ENCODE results near the gene C2orf68. TPM values are rescaled to one million over a fixed set of nuclear protein-coding genes. Genes with fewer than 3 reads are reported as not detected.
A peak's percentile ranks its signal among the peaks of the same experiment; 100 is the strongest.
"Not testable (repeated sequence)": the region's sequence is repeated elsewhere in the genome, so short reads cannot be mapped to it uniquely, and the experiment has no call there.

The C2orf68 gene
- total RNA-seq, 1 experiment from 2014 or later, result 26.6 TPM

DNA sequence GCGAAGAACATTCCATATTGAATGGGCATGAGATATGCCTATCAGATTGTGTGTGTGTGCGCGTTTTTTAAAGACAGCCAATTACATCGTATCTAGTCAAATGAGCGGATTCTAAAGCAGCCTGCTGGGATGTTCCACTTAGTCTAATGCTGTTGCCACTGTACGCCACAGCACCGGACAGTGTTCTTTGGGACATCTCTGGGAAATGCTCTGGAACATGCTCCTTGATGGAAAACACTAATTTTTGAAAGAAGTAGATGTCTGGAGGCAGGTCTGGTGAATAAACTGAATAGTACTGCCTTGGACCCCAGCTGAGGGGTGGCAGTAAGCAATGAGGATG lies 5.8 kb downstream of the C2orf68 start:
- no peak for DNase-seq
- Histone ChIP-seq H2AFZ (ENCODE audit: low read length) (no peak overlapping the region), H3K9me3 (ENCODE audit: low read length) (no peaks in the 10 kb centered on the region), H3K27ac (ENCODE audit: low read length) (no peak overlapping the region), H3F3A (ENCODE audit: low read length, unreplicated experiment) (no peaks in the 10 kb centered on the region), H3K79me2 (ENCODE audit: low read length) (peaks cover 21% of the 10 kb centered on the region), H3K36me3 (ENCODE audit: low read depth, low read length) (peaks cover 5% of the 10 kb centered on the region; the same call in 1 of the 2 replicates), H4K20me1 (ENCODE audit: low read length) (no peaks in the 10 kb centered on the region), H3K9me2 (replicated peaks; ENCODE audit: low read length) (no peaks in the 10 kb centered on the region), H3K27me3 (ENCODE audit: low read length) (no peaks in the 10 kb centered on the region), H3K9ac (ENCODE audit: low read length) (no peak overlapping the region), H3K4me1 (ENCODE audit: insufficient read depth, low read length) (peaks cover 8% of the 10 kb centered on the region; the same call in 1 of the 2 replicates), H3K4me2 (ENCODE audit: low read length) (no peak overlapping the region), H3K4me3 (ENCODE audit: low read length) (no peak overlapping the region)
- ATAC-seq, result no peak
- CTCF ChIA-PET, result no interaction called here
- POLR2A ChIA-PET (ENCODE audit: unreplicated experiment), result no interaction called here
- intact Hi-C loops (cut with micrococcal nuclease), result no loop called here
- BruUV-seq (replicated peaks), result no TSS peak
- TF ChIP-seq EZH2 (IDR thresholded peaks at IDR 0.05; ENCODE audit: low read length, unreplicated experiment), result no peak

DNA sequence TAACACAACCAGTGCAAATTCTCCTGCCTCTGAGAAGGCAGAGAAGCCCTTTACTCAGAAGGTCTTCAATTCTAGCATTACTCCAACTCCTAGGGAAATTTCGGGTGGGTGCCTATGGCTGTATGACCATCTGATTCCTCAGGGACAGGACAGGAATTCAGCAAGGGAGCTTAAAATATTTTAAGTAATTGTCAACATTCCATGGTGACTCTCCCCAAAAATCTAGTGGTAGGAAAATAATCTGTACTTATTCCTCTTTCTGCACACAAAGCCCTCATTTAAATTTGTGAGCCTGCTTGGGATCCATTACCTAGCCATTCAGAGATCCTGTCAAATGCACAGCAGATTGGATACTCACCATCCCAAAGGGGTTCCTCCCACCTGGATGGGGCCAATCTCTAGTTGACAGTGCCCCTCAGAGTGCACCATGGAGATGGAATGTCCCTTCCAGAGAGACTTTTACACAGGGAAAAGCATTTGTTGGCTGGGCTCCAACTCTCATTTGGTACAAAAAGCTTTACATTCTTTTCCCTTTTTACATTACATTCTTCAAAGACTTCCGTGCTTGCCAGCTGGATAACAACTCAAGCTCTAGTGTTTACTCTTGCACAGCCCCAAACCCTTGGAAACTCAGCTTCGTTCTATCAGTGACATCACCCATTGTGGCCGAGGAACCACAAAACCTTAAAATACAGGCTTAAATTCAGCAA lies 6.3 kb downstream of the C2orf68 start:
- no peaks in the 10 kb centered on the region for H3K27me3 ChIP-seq (ENCODE audit: low read length)
- ChIA-PET POLR2A (ENCODE audit: unreplicated experiment) (interaction anchor here (0.6 to 0.7 kb wide), 2 partner anchors 13 to 104 kb away, joined by 3 to 5 read pairs; no protein-coding TSS in a partner anchor), CTCF (no interaction called here)
- TF ChIP-seq EZH2 (IDR thresholded peaks at IDR 0.05; ENCODE audit: low read length, unreplicated experiment) (no peak), EZH2phosphoT487 (IDR thresholded peaks at IDR 0.05; ENCODE audit: borderline replicate concordance, low read length) (no peak)
- TF ChIP-seq, protein P1, sequence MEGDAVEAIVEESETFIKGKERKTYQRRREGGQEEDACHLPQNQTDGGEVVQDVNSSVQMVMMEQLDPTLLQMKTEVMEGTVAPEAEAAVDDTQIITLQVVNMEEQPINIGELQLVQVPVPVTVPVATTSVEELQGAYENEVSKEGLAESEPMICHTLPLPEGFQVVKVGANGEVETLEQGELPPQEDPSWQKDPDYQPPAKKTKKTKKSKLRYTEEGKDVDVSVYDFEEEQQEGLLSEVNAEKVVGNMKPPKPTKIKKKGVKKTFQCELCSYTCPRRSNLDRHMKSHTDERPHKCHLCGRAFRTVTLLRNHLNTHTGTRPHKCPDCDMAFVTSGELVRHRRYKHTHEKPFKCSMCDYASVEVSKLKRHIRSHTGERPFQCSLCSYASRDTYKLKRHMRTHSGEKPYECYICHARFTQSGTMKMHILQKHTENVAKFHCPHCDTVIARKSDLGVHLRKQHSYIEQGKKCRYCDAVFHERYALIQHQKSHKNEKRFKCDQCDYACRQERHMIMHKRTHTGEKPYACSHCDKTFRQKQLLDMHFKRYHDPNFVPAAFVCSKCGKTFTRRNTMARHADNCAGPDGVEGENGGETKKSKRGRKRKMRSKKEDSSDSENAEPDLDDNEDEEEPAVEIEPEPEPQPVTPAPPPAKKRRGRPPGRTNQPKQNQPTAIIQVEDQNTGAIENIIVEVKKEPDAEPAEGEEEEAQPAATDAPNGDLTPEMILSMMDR (conservative IDR thresholded peaks at IDR 0.05; ENCODE audit: low read depth, low read length), result no peak
- H3K9me3 ChIP-seq (ENCODE audit: low read length), result no peaks in the 10 kb centered on the region
- no peak overlapping the region for H3K4me3 ChIP-seq (ENCODE audit: low read length)
- no peak overlapping the region for H3K9ac ChIP-seq (ENCODE audit: low read length)
- intact Hi-C loops (cut with micrococcal nuclease), result no loop called here
- H2AFZ ChIP-seq (ENCODE audit: low read length), result no peak overlapping the region
- H3K79me2 ChIP-seq (ENCODE audit: low read length), result peaks cover 17% of the 10 kb centered on the region
- DNase-seq (no peak), ATAC-seq (no peak)
- no peak overlapping the region for H3K27ac ChIP-seq (ENCODE audit: low read length)
- BruUV-seq (replicated peaks), result no TSS peak
- peak overlapping the region; percentile 20; the same call in 1 of the 2 replicates for H3K4me2 ChIP-seq (ENCODE audit: low read length)
- H3F3A ChIP-seq (ENCODE audit: low read length, unreplicated experiment), result no peaks in the 10 kb centered on the region
- no peaks in the 10 kb centered on the region for H3K9me2 ChIP-seq (replicated peaks; ENCODE audit: low read length)
- peaks cover 8% of the 10 kb centered on the region; the same call in 1 of the 2 replicates for H3K4me1 ChIP-seq (ENCODE audit: insufficient read depth, low read length)
- H4K20me1 ChIP-seq (ENCODE audit: low read length), result no peaks in the 10 kb centered on the region
- peaks cover 5% of the 10 kb centered on the region; the same call in 1 of the 2 replicates for H3K36me3 ChIP-seq (ENCODE audit: low read depth, low read length)

DNA sequence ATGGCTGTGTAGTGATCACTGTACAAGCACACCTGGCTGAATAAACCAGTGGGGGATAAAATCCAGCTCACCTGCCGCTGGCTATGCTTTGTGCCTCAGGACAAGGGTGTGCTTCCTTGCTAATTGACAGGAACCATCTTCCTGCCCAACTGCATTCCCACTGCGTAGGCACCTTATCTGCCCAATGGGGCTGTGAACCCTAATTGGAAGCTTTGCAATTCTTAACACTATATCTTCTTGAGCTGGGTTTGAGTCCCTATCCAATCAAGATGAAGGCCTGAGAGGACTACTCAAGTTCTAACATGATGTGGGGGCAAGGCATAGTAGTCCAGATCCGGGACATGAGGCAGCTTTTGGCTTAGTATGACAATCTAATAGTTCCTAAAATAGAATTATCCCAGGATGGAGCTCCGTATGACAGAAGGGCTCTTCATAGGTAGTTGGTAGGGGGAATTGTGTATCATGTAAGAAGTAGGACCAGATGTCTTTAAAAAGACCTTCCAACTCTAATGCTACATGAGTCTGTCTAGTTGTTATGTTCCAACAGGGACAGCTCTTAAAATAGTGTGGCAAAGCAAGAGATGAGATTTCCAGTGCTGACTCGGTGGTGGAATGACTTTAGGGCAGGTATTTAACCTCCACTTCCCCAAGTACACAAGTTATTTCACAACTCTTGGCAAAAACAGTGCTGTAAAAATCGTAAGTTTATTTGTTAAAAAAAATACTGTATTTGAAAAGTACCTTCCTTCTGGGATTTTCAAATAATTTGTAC lies 7.1 kb downstream of the C2orf68 start:
- no peak for ATAC-seq
- Histone ChIP-seq H2AFZ (ENCODE audit: low read length) (no peak overlapping the region), H3K79me2 (ENCODE audit: low read length) (peaks cover 11% of the 10 kb centered on the region; the same call in 1 of the 2 replicates), H3K27me3 (ENCODE audit: low read length) (no peaks in the 10 kb centered on the region), H3K4me1 (ENCODE audit: insufficient read depth, low read length) (peaks cover 4% of the 10 kb centered on the region; the same call in 1 of the 2 replicates), H3K9me3 (ENCODE audit: low read length) (no peaks in the 10 kb centered on the region), H3K4me3 (ENCODE audit: low read length) (no peak overlapping the region), H4K20me1 (ENCODE audit: low read length) (no peaks in the 10 kb centered on the region), H3K36me3 (ENCODE audit: low read depth, low read length) (peaks cover 5% of the 10 kb centered on the region; the same call in 1 of the 2 replicates), H3K4me2 (ENCODE audit: low read length) (peak overlapping the region; percentile 20), H3K9me2 (replicated peaks; ENCODE audit: low read length) (no peaks in the 10 kb centered on the region), H3K27ac (ENCODE audit: low read length) (no peak overlapping the region), H3K9ac (ENCODE audit: low read length) (no peak overlapping the region), H3F3A (ENCODE audit: low read length, unreplicated experiment) (no peaks in the 10 kb centered on the region)
- intact Hi-C loops (cut with micrococcal nuclease), result loop anchor here (5.0 kb wide), 1 partner anchor 277 kb away; the partner anchor contains the start of gene TGOLN2
- no TSS peak for BruUV-seq (replicated peaks)
- no peak for DNase-seq
- TF ChIP-seq, protein P1 (conservative IDR thresholded peaks at IDR 0.05; ENCODE audit: low read depth, low read length), result no peak
- no peak for TF ChIP-seq EZH2phosphoT487 (IDR thresholded peaks at IDR 0.05; ENCODE audit: borderline replicate concordance, low read length)
- TF ChIP-seq EZH2 (IDR thresholded peaks at IDR 0.05; ENCODE audit: low read length, unreplicated experiment), result no peak
- ChIA-PET POLR2A (ENCODE audit: unreplicated experiment) (interaction anchor here (0.7 kb wide), 1 partner anchor 12 kb away, joined by 5 read pairs; no protein-coding TSS in a partner anchor), CTCF (no interaction called here)

DNA sequence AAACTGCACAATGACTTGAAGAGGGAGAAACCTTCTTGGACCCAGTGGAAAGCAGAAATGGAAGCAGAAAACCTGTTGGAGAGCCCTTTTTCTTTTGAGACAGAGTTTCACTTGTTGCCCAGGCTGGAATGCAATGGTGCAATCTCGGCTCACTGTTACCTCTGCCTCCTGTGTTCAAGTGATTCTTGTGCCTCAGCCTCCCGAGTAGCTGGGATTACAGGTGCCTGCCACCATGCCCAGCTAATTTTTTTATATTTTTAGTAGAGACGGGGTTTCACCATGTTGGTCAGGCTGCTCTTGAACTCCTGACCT lies 7.8 kb downstream of the C2orf68 start:
- H3F3A ChIP-seq (ENCODE audit: low read length, unreplicated experiment); H3K79me2 ChIP-seq (ENCODE audit: low read length); DNase-seq; H3K27ac ChIP-seq (ENCODE audit: low read length); H2AFZ ChIP-seq (ENCODE audit: low read length); POLR2A ChIA-PET (ENCODE audit: unreplicated experiment); CTCF ChIA-PET; H3K27me3 ChIP-seq (ENCODE audit: low read length); H3K9ac ChIP-seq (ENCODE audit: low read length); H4K20me1 ChIP-seq (ENCODE audit: low read length); H3K4me1 ChIP-seq (ENCODE audit: insufficient read depth, low read length); H3K9me2 ChIP-seq (replicated peaks; ENCODE audit: low read length); BruUV-seq (replicated peaks); H3K36me3 ChIP-seq (ENCODE audit: low read depth, low read length); ATAC-seq; H3K9me3 ChIP-seq (ENCODE audit: low read length): not testable (repeated sequence)
- intact Hi-C loops (cut with micrococcal nuclease), result loop anchor here (5.0 kb wide), 1 partner anchor 277 kb away; the partner anchor contains the start of gene TGOLN2
- Histone ChIP-seq H3K4me3 (ENCODE audit: low read length) (peak overlapping the region; percentile 79; the same call in 1 of the 2 replicates), H3K4me2 (ENCODE audit: low read length) (peak overlapping the region; percentile 95)
